GM12878 (cell line): ENCODE data around the gene PMM2. TPM values are rescaled to one million over a fixed set of nuclear protein-coding genes. Genes with fewer than 3 reads are reported as not detected.

Experiments
- ASH2L ChIP-seq: fragments of 300-600, 200-600 bp; sonication (generic); IDR thresholded peaks from 2 replicates; pipeline ENCODE4 v1.6.1; 2017; ENCODE audit warnings: low read depth, mild to moderate bottlenecking, borderline replicate concordance
- EED ChIP-seq: sonication (generic); IDR thresholded peaks from 2 replicates; pipeline ENCODE4 v1.6.1; 2016; ENCODE audit warnings: antibody characterized with exemption, low read depth
- ESRRA ChIP-seq: IDR thresholded peaks from 2 replicates; pipeline ENCODE4 v1.6.1; 2012; ENCODE audit warnings: mild to moderate bottlenecking, low read length, improper control_type of control experiment
- JUNB ChIP-seq: IDR thresholded peaks from 2 replicates; pipeline ENCODE4 v1.6.1; 2016; ENCODE audit warnings: antibody characterized with exemption, mild to moderate bottlenecking
- MEF2A ChIP-seq: IDR thresholded peaks from 2 replicates; pipeline ENCODE4 v1.6.1; 2011; ENCODE audit warnings: low read depth, mild to moderate bottlenecking, low read length, moderate library complexity; ENCODE audit not compliant: insufficient read depth
- MTA2 ChIP-seq: fragments of 450-650 bp; IDR thresholded peaks from 2 replicates; pipeline ENCODE4 v1.6.1; 2016; ENCODE audit warnings: low read depth, mild to moderate bottlenecking, moderate library complexity
- MXI1 ChIP-seq: fragments of 150-350 bp; IDR thresholded peaks from 2 replicates; pipeline ENCODE4 v1.6.1; 2011; ENCODE audit warnings: low read depth, mild to moderate bottlenecking, inconsistent platforms, low read length, improper control_type of control experiment
- MYB ChIP-seq: fragments of 150-350 bp; IDR thresholded peaks from 2 replicates; pipeline ENCODE4 v1.6.1; 2014; ENCODE audit warnings: mild to moderate bottlenecking, low read depth, low read length, borderline replicate concordance
- SMARCA5 ChIP-seq: fragments of 450-650 bp; IDR thresholded peaks from 2 replicates; pipeline ENCODE4 v1.6.1; 2017; ENCODE audit warnings: mild to moderate bottlenecking
- SRF ChIP-seq, 2 experiments: IDR thresholded peaks; 2 replicates each; pipeline ENCODE4 v1.6.1; 2011; ENCODE audit warnings: low read depth in 2 of 2, low read length in 2 of 2, mild to moderate bottlenecking in 1 of 2, moderate library complexity in 1 of 2
- TARDBP ChIP-seq: IDR thresholded peaks from 2 replicates; pipeline ENCODE4 v1.6.1; 2016; ENCODE audit warnings: borderline replicate concordance
- TCF7 ChIP-seq: IDR thresholded peaks from 2 replicates; pipeline ENCODE4 v1.6.1; 2014; ENCODE audit warnings: antibody characterized with exemption, borderline replicate concordance
- ZSCAN29 ChIP-seq: fragments of 450-650 bp; IDR thresholded peaks from 2 replicates; pipeline ENCODE4 v1.6.1; 2017; ENCODE audit warnings: mild to moderate bottlenecking, moderate library complexity
- polyA plus RNA-seq, 11 experiments: library from polyadenylated mRNA; depleted of rRNA in 4 of 11; unstranded in 6 of 11; stranded (reverse) in 5 of 11; fragments of >200 nt; fragmentation: Nextera tagmentation in 4 of 11; fragmentation: Illumina TruSeq in 1 of 11; extraction: Ambion mirVana in 4 of 11; extraction: Trizol in 1 of 11; gene quantifications; 1 replicate in 1 of 11; 2 replicates in 10 of 11; pipeline versions ENCODE4 v1.2.1 to v1.2.3, GENCODE V29; 2011 to 2016; ENCODE audit warnings: inconsistent platforms in 2 of 11, missing spikeins in 2 of 11, low read depth in 1 of 11
- total RNA-seq, 4 experiments: library from RNA; depleted of rRNA in 3 of 4; stranded (reverse); fragments of >200 nt in 3 of 4; fragmentation: Illumina TruSeq in 1 of 4; extraction: Trizol in 1 of 4; gene quantifications; 2 replicates each; pipeline versions ENCODE4 v1.2.1 to v1.2.3, GENCODE V29; 2013 to 2021
- TF ChIP-seq, protein P1 (sequence below): IDR thresholded peaks from 2 replicates; pipeline ENCODE4 v1.6.1; 2012; ENCODE audit warnings: mild to moderate bottlenecking, low read depth, low read length
- TF ChIP-seq, protein P2 (sequence below): fragments of 450-650 bp; IDR thresholded peaks from 2 replicates; pipeline ENCODE4 v1.6.1; 2017; ENCODE audit warnings: mild to moderate bottlenecking, moderate library complexity
- TF ChIP-seq, protein P3 (sequence below): fragments of 150-350 bp; IDR thresholded peaks from 2 replicates; pipeline ENCODE4 v1.6.1; 2014; ENCODE audit warnings: mild to moderate bottlenecking, low read depth, low read length
- TF ChIP-seq, protein P4 (sequence below): fragments of 450-650 bp; IDR thresholded peaks from 2 replicates; pipeline ENCODE4 v1.6.1; 2017; ENCODE audit warnings: antibody characterized with exemption, mild to moderate bottlenecking, moderate library complexity

Gene PMM2
- total and polyA plus RNA-seq, 10 of the 15 experiments (the other 5 are each of a cell fraction or from before 2014, with no cell fraction given): 22.6 to 69.4 (median 52.3) TPM

- peak; percentile 82 for TF ChIP-seq MXI1
- TF ChIP-seq ESRRA: no peak
- TF ChIP-seq TCF7: no peak
- TF ChIP-seq, protein P1, sequence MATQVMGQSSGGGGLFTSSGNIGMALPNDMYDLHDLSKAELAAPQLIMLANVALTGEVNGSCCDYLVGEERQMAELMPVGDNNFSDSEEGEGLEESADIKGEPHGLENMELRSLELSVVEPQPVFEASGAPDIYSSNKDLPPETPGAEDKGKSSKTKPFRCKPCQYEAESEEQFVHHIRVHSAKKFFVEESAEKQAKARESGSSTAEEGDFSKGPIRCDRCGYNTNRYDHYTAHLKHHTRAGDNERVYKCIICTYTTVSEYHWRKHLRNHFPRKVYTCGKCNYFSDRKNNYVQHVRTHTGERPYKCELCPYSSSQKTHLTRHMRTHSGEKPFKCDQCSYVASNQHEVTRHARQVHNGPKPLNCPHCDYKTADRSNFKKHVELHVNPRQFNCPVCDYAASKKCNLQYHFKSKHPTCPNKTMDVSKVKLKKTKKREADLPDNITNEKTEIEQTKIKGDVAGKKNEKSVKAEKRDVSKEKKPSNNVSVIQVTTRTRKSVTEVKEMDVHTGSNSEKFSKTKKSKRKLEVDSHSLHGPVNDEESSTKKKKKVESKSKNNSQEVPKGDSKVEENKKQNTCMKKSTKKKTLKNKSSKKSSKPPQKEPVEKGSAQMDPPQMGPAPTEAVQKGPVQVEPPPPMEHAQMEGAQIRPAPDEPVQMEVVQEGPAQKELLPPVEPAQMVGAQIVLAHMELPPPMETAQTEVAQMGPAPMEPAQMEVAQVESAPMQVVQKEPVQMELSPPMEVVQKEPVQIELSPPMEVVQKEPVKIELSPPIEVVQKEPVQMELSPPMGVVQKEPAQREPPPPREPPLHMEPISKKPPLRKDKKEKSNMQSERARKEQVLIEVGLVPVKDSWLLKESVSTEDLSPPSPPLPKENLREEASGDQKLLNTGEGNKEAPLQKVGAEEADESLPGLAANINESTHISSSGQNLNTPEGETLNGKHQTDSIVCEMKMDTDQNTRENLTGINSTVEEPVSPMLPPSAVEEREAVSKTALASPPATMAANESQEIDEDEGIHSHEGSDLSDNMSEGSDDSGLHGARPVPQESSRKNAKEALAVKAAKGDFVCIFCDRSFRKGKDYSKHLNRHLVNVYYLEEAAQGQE: no peak
- TF ChIP-seq TARDBP: no peak
- no peak for TF ChIP-seq ASH2L
- TF ChIP-seq SMARCA5: peak; percentile 71; the same call in 1 of the 2 replicates
- TF ChIP-seq MTA2: peak; percentile 60; the same call in 1 of the 2 replicates
- TF ChIP-seq ZSCAN29: no peak
- TF ChIP-seq SRF (IDR thresholded peaks at IDR 0.05; ENCODE audit: low read depth in 2 of 2, low read length in 2 of 2): peak in 1 of 2 experiments; percentile 85; a peak in 2 of 4 replicates
- TF ChIP-seq JUNB: no peak
- no peak for TF ChIP-seq MYB
- no peak for TF ChIP-seq EED
- TF ChIP-seq, protein P2, sequence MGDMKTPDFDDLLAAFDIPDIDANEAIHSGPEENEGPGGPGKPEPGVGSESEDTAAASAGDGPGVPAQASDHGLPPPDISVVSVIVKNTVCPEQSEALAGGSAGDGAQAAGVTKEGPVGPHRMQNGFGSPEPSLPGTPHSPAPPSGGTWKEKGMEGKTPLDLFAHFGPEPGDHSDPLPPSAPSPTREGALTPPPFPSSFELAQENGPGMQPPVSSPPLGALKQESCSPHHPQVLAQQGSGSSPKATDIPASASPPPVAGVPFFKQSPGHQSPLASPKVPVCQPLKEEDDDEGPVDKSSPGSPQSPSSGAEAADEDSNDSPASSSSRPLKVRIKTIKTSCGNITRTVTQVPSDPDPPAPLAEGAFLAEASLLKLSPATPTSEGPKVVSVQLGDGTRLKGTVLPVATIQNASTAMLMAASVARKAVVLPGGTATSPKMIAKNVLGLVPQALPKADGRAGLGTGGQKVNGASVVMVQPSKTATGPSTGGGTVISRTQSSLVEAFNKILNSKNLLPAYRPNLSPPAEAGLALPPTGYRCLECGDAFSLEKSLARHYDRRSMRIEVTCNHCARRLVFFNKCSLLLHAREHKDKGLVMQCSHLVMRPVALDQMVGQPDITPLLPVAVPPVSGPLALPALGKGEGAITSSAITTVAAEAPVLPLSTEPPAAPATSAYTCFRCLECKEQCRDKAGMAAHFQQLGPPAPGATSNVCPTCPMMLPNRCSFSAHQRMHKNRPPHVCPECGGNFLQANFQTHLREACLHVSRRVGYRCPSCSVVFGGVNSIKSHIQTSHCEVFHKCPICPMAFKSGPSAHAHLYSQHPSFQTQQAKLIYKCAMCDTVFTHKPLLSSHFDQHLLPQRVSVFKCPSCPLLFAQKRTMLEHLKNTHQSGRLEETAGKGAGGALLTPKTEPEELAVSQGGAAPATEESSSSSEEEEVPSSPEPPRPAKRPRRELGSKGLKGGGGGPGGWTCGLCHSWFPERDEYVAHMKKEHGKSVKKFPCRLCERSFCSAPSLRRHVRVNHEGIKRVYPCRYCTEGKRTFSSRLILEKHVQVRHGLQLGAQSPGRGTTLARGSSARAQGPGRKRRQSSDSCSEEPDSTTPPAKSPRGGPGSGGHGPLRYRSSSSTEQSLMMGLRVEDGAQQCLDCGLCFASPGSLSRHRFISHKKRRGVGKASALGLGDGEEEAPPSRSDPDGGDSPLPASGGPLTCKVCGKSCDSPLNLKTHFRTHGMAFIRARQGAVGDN: peak; percentile 87
- TF ChIP-seq, protein P3, sequence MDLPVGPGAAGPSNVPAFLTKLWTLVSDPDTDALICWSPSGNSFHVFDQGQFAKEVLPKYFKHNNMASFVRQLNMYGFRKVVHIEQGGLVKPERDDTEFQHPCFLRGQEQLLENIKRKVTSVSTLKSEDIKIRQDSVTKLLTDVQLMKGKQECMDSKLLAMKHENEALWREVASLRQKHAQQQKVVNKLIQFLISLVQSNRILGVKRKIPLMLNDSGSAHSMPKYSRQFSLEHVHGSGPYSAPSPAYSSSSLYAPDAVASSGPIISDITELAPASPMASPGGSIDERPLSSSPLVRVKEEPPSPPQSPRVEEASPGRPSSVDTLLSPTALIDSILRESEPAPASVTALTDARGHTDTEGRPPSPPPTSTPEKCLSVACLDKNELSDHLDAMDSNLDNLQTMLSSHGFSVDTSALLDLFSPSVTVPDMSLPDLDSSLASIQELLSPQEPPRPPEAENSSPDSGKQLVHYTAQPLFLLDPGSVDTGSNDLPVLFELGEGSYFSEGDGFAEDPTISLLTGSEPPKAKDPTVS: no peak
- TF ChIP-seq MEF2A: no peak
- TF ChIP-seq, protein P4, sequence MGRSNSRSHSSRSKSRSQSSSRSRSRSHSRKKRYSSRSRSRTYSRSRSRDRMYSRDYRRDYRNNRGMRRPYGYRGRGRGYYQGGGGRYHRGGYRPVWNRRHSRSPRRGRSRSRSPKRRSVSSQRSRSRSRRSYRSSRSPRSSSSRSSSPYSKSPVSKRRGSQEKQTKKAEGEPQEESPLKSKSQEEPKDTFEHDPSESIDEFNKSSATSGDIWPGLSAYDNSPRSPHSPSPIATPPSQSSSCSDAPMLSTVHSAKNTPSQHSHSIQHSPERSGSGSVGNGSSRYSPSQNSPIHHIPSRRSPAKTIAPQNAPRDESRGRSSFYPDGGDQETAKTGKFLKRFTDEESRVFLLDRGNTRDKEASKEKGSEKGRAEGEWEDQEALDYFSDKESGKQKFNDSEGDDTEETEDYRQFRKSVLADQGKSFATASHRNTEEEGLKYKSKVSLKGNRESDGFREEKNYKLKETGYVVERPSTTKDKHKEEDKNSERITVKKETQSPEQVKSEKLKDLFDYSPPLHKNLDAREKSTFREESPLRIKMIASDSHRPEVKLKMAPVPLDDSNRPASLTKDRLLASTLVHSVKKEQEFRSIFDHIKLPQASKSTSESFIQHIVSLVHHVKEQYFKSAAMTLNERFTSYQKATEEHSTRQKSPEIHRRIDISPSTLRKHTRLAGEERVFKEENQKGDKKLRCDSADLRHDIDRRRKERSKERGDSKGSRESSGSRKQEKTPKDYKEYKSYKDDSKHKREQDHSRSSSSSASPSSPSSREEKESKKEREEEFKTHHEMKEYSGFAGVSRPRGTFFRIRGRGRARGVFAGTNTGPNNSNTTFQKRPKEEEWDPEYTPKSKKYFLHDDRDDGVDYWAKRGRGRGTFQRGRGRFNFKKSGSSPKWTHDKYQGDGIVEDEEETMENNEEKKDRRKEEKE: no peak
Observed at GRCh38 chr16:8818504-8819270, 21.0 kb downstream of the PMM2 start (continued).
